ENCODE measurements around the gene PCDH9.

Gene PCDH9

GRCh38 chr13:66377569-66377968 is 852.6 kb downstream of the PCDH9 start:
- DNase-seq (ENCODE audit: low read depth) = no peak

DNA sequence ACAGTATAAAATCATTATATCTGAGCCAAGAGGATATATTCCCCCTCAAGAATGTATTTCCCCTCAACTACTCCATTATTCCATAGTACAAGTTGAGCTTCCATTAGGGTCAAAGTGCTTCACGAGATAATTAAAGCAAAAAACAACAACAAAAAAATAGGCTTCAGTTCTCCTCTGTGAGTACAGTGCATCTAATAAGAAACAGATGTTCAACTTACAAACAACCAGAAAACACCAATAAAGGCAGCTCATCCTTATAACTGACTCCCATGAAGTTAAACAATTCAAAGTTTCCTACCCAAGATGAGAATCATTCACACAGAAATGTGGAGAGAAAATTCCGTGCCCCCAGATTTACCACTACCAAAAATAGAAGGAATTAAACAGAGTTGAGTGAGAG is 854.4 kb downstream of the PCDH9 start:
- DNase-seq (ENCODE audit: low read depth) = no peak

- no peak for DNase-seq (ENCODE audit: low read depth)
These were observed 860.5 kb downstream of the PCDH9 start for GRCh38 chr13:66369666-66370065.

DNA sequence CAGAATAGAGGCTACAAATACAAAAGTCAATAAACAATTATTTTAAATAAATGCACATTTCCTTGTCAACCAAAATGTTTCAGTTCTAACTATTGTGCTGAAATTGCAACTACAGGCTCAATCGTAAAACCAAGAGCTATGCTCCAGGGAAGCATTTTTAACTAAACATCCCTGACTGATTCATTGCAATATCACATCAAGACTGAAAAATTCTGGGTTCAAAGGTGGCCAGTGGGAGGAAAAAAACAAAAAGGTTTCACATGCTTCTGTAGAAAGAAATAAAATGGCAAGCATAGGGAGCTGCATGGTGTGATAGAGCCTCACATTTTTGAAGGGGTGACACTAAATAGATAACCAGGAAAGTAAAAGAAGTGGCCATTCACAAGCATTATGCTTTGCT is 862.8 kb downstream of the PCDH9 start:
- no peak for DNase-seq (ENCODE audit: low read depth)

DNA sequence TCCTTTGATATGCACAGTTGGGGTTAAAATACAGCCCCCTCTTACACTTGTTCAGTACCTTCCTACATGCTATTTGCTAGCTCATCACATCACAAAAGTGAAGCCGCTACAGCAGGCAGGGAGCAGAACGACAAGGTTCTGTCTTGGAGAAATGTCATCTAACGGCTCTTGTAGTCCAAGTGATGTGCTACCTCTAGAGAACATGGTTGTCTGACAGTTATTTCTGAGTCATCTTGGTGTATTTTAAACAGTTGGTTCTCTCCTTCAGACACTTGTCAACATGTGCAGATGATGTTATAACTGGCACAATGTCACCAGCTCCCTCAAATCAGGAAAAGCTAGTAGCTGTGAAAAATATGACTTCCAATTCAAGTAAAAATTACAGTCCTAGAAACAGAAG is 865.0 kb downstream of the PCDH9 start:
- no peak for DNase-seq (ENCODE audit: low read depth)

GRCh38 chr13:66364346-66364745 is 865.8 kb downstream of the PCDH9 start:
- no peak for DNase-seq (ENCODE audit: low read depth)

GRCh38 chr13:66362485-66362884 is 867.7 kb downstream of the PCDH9 start:
- DNase-seq (ENCODE audit: low read depth) = no peak

GRCh38 chr13:66359910-66360552 is 870.1 kb downstream of the PCDH9 start:
- no peak for DNase-seq (ENCODE audit: low read depth)

DNA sequence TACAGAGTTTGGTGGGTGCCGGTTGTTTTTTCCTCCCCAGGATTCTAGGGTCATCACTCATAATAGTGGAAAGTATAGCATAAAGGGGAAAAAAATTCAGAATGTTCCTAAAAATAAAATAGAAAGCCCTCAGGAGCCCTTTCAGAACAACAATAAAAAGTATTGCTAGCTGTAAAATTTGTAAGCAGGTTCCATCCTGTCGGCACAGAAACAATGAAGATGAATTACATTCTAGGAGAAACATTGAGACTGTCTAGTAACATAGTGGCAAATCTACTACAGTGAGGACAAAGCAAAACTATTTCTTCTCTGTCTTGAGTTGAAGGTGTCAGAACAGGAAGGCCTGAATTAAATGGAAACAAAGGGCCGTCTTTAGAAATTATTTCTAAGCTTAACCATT is 870.7 kb downstream of the PCDH9 start:
- no peak for DNase-seq (ENCODE audit: low read depth)

DNA sequence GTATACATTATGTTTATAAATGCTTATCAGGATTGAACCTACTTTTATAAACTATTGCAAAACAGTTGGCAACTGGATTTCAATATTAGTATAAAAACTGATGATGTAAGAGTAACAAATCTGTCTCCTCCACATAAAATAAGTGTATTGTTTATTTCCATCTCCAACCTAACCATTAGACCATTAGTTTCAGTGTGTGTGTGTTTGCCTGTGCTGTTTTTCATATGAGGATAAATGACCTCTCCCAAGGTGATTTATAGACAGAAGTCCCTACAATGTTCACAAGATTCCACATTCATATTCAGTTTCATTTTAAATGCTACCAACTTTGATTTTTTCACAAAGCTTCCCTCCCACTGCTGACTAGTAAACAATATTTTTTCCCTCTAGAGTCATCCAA is 871.6 kb downstream of the PCDH9 start:
- no peak for DNase-seq (ENCODE audit: low read depth)

- DNase-seq (ENCODE audit: low read depth) = no peak
These were observed 872.7 kb downstream of the PCDH9 start for GRCh38 chr13:66357463-66357862.

DNA sequence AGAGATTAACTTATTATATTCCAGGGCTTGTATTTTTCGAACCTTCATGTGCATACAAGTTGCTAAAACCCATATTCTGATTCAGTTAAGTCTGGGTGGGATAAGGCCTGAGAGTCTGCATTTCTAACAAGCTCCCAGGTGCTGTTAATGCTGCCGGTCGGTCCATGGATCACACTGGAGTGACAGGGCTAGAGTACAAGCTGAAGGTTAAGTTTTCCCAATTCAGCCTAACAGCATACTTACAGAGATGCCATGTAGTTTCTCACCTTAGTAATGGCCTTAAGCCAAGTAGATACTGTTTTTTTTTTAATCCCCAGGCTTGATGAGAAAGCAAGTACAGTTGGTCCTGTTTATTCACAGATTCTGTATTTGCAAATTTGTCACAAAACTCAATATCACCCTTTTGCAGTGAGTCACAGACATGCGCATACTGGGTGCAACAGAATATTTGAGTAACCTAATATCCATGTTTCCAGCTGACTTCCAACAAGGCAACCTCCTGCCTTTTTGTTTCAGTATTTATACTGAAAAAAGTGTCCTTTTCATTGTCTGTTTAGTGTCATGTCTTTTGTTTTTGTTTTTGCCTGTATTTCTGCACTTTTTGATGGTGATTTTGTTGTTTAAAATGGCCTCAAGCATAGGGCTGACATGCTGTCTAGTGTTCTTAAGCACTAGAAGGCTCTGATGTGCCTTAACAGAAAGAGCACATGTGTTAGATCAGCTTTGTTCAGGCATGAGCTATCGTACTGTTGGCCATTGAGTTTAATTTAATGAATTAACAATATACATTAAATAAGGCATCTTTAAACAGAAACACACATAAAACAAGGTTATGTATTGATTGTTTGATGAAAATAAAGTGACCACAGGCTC is 875.0 kb downstream of the PCDH9 start:
- no peak for DNase-seq (ENCODE audit: low read depth)

GRCh38 chr13:66353664-66354063 is 876.5 kb downstream of the PCDH9 start:
- DNase-seq (ENCODE audit: low read depth) = no peak

GRCh38 chr13:66349966-66350365 is 880.2 kb downstream of the PCDH9 start:
- no peak for DNase-seq (ENCODE audit: low read depth)

DNA sequence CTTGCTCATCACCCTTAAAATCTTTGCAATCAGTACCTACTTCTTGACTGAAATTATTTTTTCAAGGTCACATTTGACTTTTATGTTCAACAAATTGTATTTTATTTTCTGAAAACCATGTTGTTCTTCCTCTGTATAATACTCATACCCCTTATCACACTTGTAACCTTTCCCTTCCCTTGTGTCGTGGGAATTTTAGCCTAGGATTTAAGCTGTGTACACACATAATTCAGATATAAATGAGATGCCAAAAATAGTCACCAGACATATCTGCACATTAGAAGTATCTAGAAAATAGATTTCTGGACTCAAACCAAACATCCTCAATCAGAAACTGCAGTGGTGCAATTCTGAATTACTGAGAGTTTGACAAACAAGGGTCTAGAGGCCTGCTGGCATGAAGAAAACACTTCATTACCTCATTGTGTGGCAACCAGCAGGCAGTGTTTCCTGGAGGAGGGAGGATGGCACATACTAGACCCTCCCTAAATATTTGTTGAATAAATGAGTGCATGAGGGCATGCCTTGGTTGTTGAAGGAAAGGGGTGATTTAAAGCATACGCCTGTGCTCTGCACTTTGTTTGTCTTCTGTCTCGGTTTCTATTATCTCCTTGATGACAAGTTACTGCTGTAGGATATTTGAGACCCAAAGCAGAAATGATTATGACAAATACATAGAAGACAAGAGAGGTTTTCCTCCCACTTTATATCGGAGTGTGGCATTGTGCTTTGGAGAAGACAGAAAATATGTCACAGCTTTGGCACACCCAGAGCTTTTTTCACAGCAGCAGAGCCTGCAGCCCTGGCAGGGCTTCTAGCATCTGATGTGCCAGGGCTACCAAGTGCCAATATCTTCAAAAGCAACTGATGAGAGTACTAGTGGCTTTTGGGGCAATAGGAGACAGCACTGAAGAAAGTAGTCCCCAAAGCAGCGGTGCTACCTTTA is 881.1 kb downstream of the PCDH9 start:
- no peak for DNase-seq (ENCODE audit: low read depth)

DNA sequence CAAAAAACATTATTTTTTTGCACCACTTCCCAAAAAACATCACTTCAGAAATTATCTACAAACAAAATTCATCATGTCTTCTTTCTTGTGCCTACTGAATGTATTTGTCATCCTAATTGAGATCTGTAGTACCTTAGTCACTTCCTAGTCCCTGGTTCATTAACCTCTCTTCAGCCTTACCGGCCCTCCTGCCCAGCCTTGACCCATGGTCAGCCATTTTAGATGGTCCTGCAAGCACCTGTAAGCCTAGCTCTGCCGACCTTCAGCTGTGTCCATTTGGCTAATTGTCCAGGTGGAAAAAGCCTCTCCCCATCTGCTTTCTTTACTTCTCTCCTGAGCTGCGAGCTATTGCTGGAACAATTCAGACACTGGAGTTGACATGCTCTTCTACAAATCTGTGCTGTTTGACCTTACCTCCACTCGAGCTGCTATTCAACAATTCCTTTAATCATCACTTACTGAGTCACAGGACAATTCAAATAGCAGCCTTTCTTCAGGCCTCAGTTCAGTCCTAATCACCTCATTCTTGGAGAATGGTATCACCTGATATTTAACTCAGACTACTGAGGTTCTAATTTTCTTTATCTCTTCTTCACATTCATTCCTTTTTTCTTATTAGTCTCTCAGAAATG is 882.5 kb downstream of the PCDH9 start:
- no peak for DNase-seq (ENCODE audit: low read depth)

- no peak for DNase-seq (ENCODE audit: low read depth)
These were observed 884.2 kb downstream of the PCDH9 start for GRCh38 chr13:66345971-66346370.

DNA sequence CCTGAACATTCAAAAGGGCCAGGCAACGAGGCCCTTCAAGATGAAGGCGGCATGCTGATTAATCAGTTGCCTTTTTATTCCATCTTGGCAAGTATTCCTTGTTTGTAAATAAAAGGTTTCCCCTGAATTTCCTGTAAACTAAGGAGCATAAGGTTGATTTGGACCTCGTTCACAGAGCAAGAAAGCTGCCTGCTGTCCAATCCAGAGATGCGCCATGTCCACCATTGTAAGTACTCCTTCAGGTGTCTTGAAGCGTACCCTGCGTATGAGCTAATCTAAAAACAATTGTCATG is 884.7 kb downstream of the PCDH9 start:
- DNase-seq (ENCODE audit: low read depth) = no peak

- no peak for DNase-seq (ENCODE audit: low read depth)
These were observed 885.2 kb downstream of the PCDH9 start for GRCh38 chr13:66344805-66345517.

- DNase-seq (ENCODE audit: low read depth) = no peak
These were observed 886.8 kb downstream of the PCDH9 start for GRCh38 chr13:66343224-66343828.
